Endodermal cell (in vitro differentiated cells): ENCODE results near the gene TTLL11. TPM values are rescaled to one million over a fixed set of nuclear protein-coding genes. Genes with fewer than 3 reads are reported as not detected.
A peak's percentile ranks its signal among the peaks of the same experiment; 100 is the strongest.

ENCODE experiments used
- DNase-seq: peaks from one replicate; pipeline ENCODE4 v3.0.0-alpha.2; 2017
- H3K27ac ChIP-seq: 2 replicates; pipeline ENCODE4 v1.5.1; 2013; ENCODE audit warnings: mild to moderate bottlenecking, low read depth, low read length, moderate library complexity
- H3K27me3 ChIP-seq: 2 replicates; pipeline ENCODE4 v1.6.1; 2013; ENCODE audit warnings: mild to moderate bottlenecking, low read length, moderate library complexity; ENCODE audit not compliant: insufficient read depth, control insufficient read depth, poor library complexity, severe bottlenecking
- H3K36me3 ChIP-seq: 2 replicates; pipeline ENCODE4 v1.7.0; 2013; ENCODE audit warnings: mild to moderate bottlenecking, low read length, moderate library complexity; ENCODE audit not compliant: control insufficient read depth, insufficient read depth
- H3K4me1 ChIP-seq: one replicate; pipeline ENCODE4 v1.7.0; 2013; ENCODE audit warnings: low read length; ENCODE audit not compliant: control insufficient read depth, insufficient read depth
- H3K4me3 ChIP-seq: 2 replicates; pipeline ENCODE4 v1.5.1; 2013; ENCODE audit warnings: mild to moderate bottlenecking, low read length, moderate library complexity
- H3K9ac ChIP-seq: 2 replicates; pipeline ENCODE4 v1.6.1; 2013; ENCODE audit warnings: mild to moderate bottlenecking, low read length, moderate library complexity; ENCODE audit not compliant: poor library complexity, severe bottlenecking; ENCODE audit errors: extremely low read depth
- H3K9me3 ChIP-seq: 2 replicates; pipeline ENCODE4 v1.6.1; 2013; ENCODE audit warnings: mild to moderate bottlenecking, low read length, moderate library complexity; ENCODE audit not compliant: control insufficient read depth
- H3K27ac Mint-ChIP-seq: 2 replicates; pipeline ENCODE4 v1.8.0; 2020; ENCODE audit warnings: mixed read lengths
- H3K27me3 Mint-ChIP-seq: 2 replicates; pipeline ENCODE4 v1.8.0; 2021; ENCODE audit warnings: mild to moderate bottlenecking, mixed read lengths; ENCODE audit not compliant: insufficient read depth
- H3K36me3 Mint-ChIP-seq: 2 replicates; pipeline ENCODE4 v1.8.0; 2020; ENCODE audit warnings: low read depth, mixed read lengths
- H3K4me1 Mint-ChIP-seq: 2 replicates; pipeline ENCODE4 v1.8.0; 2020; ENCODE audit warnings: mixed read lengths
- H3K4me3 Mint-ChIP-seq: 2 replicates; pipeline ENCODE4 v1.8.0; 2020; ENCODE audit warnings: mild to moderate bottlenecking, moderate library complexity, mixed read lengths
- H3K9me3 Mint-ChIP-seq: 2 replicates; pipeline ENCODE4 v1.8.0; 2020; ENCODE audit warnings: mild to moderate bottlenecking, mixed read lengths
- CTCF ChIP-seq: fragments of 200-600 bp; sonication (generic); conservative IDR thresholded peaks from 2 replicates; pipeline ENCODE4 v1.5.0; 2021; ENCODE audit warnings: antibody characterized with exemption, mild to moderate bottlenecking
- WGBS, 2 experiments: methylation state at CpG; one replicate each; pipeline versions ENCODE4 v1.1.5 to v1.1.7; 2013; ENCODE audit warnings: missing lambda C conversion rate in 2 of 2, mixed read lengths in 1 of 2; ENCODE audit not compliant: insufficient coverage in 1 of 2, insufficient read length in 1 of 2; 5-methylcytosine and 5-hydroxymethylcytosine counted together
- total RNA-seq, 2 donors: library from RNA; stranded (reverse); fragmentation: NEBNext Ultra II Directional in 1 of 2; extraction: Animal tissue kit (Norgen Biotek cat#: 25700) in 1 of 2; gene quantifications; 2 replicates in 1 of 2; 3 replicates in 1 of 2; pipeline ENCODE4 v1.2.1, GENCODE V29; 2021

TTLL11 gene
- total RNA-seq, 2 donors from 2014 or later = 0.68 TPM; not detected in 1

- no peak overlapping the region for H3K27ac Mint-ChIP-seq
These were observed 278.5 kb downstream of the TTLL11 start for GRCh38 chr9:121814594-121814993.

GRCh38 chr9:121813519-121814210, 279.4 kb downstream of the TTLL11 start:
- no peaks in the 10 kb centered on the region for H3K9me3 ChIP-seq
- H3K36me3 ChIP-seq = no peaks in the 10 kb centered on the region
- no peak overlapping the region for H3K4me3 Mint-ChIP-seq
- no peaks in the 10 kb centered on the region for H3K36me3 Mint-ChIP-seq
- H3K27ac ChIP-seq = no peak overlapping the region
- H3K27ac Mint-ChIP-seq = no peak overlapping the region
- WGBS, 2 experiments = 71 to 88% methylated on average over 8 to 13 of the region's 13 CpGs
- no peak overlapping the region for H3K9ac ChIP-seq
- no peaks in the 10 kb centered on the region for H3K4me1 ChIP-seq
- no peaks in the 10 kb centered on the region for H3K9me3 Mint-ChIP-seq
- H3K4me1 Mint-ChIP-seq = peaks cover 18% of the 10 kb centered on the region
- no peak for TF ChIP-seq CTCF
- peaks cover 55% of the 10 kb centered on the region for H3K27me3 ChIP-seq
- H3K4me3 ChIP-seq = no peak overlapping the region
- H3K27me3 Mint-ChIP-seq = peaks cover 44% of the 10 kb centered on the region
- DNase-seq = no peak

More at GRCh38 chr9:121814594-121814993, 278.5 kb downstream of the TTLL11 start:
- no peaks in the 10 kb centered on the region for H3K36me3 Mint-ChIP-seq
- H3K4me3 ChIP-seq = no peak overlapping the region
- H3K27me3 Mint-ChIP-seq = peaks cover 52% of the 10 kb centered on the region
- H3K36me3 ChIP-seq = no peaks in the 10 kb centered on the region
- TF ChIP-seq CTCF = no peak
- peak; percentile 58 for DNase-seq
- H3K9ac ChIP-seq = no peak overlapping the region
- H3K9me3 ChIP-seq = no peaks in the 10 kb centered on the region
- H3K4me1 Mint-ChIP-seq = peaks cover 23% of the 10 kb centered on the region
- H3K4me1 ChIP-seq = peaks cover 2% of the 10 kb centered on the region
- H3K4me3 Mint-ChIP-seq = no peak overlapping the region
- H3K27me3 ChIP-seq = peaks cover 64% of the 10 kb centered on the region
- no peak overlapping the region for H3K27ac ChIP-seq
- no peaks in the 10 kb centered on the region for H3K9me3 Mint-ChIP-seq
- WGBS, 2 experiments = 92 to 93% methylated on average over 6 to 11 of the region's 11 CpGs

- H3K4me3 Mint-ChIP-seq = no peak overlapping the region
- Histone ChIP-seq H3K9ac (no peak overlapping the region), H3K36me3 (no peaks in the 10 kb centered on the region), H3K4me1 (no peaks in the 10 kb centered on the region), H3K9me3 (no peaks in the 10 kb centered on the region), H3K27ac (no peak overlapping the region), H3K4me3 (no peak overlapping the region), H3K27me3 (peaks cover 41% of the 10 kb centered on the region)
- TF ChIP-seq CTCF = no peak
- H3K9me3 Mint-ChIP-seq = no peaks in the 10 kb centered on the region
- 86 to 87% methylated on average over 5 to 12 of the region's 12 CpGs for WGBS, 2 experiments
- H3K4me1 Mint-ChIP-seq = peaks cover 13% of the 10 kb centered on the region
- DNase-seq = peak; percentile 57
- H3K27ac Mint-ChIP-seq = no peak overlapping the region
- peaks cover 30% of the 10 kb centered on the region for H3K27me3 Mint-ChIP-seq
- no peaks in the 10 kb centered on the region for H3K36me3 Mint-ChIP-seq
These were observed 280.9 kb downstream of the TTLL11 start for GRCh38 chr9:121812159-121812735.
